NCI-H345 (cell line): ENCODE results near the gene RUFY3.
"Not testable (repeated sequence)": the region's sequence is repeated elsewhere in the genome, so short reads cannot be mapped to it uniquely, and the experiment has no call there.

Experiments used
- DNase-seq: peaks from one replicate; lab custom pipeline; 2025; lab: John Stamatoyannopoulos, UW

The RUFY3 gene

GRCh38 chr4:70783096-70783495 lies 61.3 kb downstream of the RUFY3 start:
- no peak for DNase-seq

DNA sequence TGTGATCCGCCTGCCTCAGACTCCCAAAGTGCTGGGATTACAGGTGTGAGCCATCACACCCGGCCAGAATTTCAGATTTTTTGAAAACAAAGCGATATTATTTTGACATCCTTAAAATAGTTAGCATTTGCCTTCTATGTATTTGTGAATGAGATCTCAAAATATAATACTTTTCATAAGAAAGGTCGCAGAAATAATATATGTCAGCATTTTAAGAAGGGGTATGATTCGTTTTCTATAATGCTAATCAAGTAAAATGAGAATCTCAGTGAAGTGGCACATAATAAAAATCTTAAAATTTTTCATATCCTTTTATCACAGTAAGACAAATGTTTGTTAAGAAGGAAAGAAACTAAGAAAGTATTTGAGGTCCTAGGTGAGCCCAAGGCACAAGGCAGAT lies 65.7 kb downstream of the RUFY3 start:
- DNase-seq, result no peak

DNA sequence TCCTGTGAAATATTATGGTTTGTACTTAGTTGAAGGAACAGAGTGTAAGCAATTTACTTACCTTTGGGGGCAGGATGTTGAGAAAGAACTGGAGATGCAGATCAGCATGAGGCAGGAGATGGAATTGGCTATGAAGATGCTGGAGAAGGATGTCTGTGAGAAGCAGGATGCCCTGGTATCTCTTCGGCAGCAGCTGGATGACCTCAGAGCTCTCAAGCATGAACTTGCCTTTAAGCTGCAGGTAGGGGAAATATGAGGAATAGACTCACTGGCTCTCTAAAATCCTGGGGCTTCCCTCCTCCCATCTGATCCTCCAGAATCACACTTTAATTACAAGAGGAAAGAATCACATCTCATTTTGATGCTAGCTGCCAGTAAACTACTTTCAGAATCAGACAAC lies 67.0 kb downstream of the RUFY3 start:
- DNase-seq, result no peak

DNA sequence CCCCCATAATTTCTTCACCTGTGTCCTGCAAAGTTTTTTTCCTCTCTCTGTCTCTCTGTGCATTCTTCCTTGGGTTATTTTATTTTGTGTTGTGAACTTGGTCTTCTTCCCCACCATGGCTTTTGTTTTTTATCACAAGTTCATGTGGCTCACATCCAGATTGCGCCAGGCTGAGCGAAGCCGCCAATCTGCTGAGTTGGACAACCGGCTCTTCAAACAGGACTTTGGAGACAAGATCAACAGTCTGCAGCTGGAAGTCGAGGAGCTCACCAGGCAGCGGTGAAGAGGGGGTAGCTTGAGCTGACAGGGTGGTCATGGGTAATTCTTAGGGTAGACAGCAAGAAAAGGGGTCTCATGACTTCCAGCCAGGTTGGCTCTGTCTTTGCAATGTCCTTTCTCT lies 71.9 kb downstream of the RUFY3 start:
- DNase-seq, result no peak

GRCh38 chr4:70801265-70801809 lies 79.6 kb downstream of the RUFY3 start:
- DNase-seq, result no peak

DNA sequence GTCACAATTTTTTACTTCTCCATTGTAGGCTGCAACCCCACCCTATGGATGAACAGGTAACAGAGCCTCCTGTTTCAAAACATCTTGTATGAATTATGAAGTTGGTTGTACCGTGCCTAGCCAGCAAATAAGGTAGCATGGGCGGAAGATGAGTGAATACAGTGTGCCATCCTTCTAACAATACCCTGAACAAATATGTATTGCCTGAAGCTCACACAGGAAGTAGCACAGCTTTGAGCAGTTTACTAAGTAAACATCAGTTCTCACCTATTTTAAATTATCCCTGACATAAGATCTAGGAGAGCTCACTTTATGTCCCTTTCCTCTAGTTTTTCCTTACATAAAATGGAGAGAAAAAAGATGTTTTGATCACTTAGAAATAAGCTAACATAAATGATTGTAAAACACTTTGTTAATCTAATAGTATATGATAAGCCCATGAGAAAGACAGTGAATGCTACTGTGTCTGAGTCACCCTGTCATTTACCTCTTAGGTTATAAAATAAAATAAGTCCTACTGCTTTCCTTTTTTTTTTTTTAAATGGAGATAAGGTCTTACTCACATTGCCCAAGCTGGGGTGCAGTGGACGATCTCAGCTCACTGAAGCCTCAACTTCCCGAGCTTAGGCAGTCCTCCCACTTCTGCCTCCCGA lies 81.3 kb downstream of the RUFY3 start:
- no peak for DNase-seq

DNA sequence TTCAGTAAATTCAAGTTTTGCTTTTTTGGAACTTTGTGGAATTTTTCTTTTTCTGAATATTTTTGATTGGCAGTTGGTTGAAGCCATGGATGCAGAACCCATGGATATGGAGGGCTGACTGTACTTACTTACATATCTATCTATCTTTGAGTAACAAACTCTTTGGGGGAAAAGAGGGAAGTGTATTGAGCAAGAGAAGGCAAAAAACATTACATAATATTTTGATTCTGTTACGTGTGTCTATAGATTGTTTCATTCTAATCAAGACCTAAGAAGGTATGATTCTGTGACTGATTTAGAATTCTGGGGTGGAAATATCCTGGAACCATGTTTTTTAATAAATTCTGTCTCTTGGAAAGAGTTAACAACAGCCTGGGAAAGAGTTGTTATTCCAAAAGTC lies 86.4 kb downstream of the RUFY3 start:
- DNase-seq, result no peak

- DNase-seq, result no peak
Observed at GRCh38 chr4:70815370-70815769, 93.6 kb downstream of the RUFY3 start.

- no peak for DNase-seq
Observed at GRCh38 chr4:70816894-70817293, 95.1 kb downstream of the RUFY3 start.

DNA sequence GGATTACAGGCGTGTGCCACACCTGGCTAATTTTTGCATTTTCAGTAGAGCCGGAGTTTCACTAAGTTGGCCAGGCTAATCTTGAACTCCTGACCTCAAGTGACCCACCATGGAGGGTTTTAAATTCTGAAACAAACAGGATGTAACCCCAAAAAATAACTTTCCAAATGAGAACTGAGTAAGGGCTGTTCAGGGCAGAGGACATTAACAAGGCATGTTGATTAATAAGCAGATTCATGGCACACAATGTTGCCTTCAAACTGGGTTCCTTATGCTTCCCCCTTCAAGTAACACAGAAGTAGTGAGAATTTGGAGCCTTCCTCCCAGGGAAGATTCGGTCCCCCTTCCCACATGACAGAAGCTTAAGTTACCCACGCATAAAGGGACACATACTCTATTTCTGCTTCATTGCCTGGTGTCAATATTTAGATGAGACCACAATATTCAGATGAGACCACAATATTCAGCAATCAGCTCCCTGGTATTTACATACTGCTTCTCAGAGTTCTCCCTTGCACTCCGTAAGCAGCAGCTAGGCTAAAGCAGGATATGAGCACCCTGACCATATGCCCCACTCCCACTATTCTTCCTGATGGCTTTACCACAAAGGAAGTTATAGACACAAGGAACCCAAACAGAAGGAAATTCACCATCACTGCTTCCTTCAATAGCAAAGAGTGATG lies 96.5 kb downstream of the RUFY3 start:
- DNase-seq, result no peak

- no peak for DNase-seq
Observed at GRCh38 chr4:70818921-70819320, 97.2 kb downstream of the RUFY3 start.

GRCh38 chr4:70829015-70829414 lies 107.3 kb downstream of the RUFY3 start:
- DNase-seq, result no peak

DNA sequence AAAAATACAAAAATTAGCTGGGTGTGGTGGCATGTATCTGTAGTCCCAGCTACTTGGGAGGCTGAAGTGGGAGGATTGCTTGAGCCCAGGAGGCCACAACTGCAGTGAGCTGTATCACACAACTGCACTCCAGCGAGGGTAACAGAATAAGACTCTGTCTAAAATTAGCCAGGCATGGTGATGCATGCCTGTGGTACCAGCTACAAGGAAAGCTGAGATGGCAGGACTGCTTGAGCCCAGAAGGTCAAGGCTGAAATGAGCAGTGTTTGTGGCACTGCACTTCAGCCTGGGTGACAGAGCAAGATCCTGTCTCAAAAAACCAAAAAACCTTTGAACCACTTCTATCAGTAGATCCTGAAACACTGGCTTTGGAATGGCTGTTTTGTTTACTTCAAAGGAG lies 107.7 kb downstream of the RUFY3 start:
- DNase-seq, result no peak

DNA sequence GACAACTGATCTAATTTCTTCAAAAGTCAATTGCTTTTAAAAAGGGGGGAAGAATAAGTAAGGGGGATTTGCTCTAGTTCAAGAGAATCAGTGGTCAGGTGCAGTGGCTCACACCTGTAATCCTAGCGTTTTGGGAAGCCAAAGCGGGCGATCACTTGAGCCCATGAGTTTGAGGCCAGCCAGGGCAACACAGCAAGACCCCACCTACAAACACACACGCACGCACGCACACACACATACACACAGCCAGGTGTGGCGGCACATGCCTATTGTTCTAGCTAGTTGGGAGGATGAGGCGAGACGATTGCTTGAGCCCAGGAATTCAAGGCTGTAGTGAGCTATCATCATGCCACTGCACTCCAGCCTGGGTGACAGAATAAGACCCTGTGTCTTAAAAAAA lies 108.3 kb downstream of the RUFY3 start:
- no peak for DNase-seq

- no peak for DNase-seq
Observed at GRCh38 chr4:70831293-70831692, 109.5 kb downstream of the RUFY3 start.

- DNase-seq, result no peak
Observed at GRCh38 chr4:70833675-70834074, 111.9 kb downstream of the RUFY3 start.

GRCh38 chr4:70836081-70836480 lies 114.3 kb downstream of the RUFY3 start:
- no peak for DNase-seq

DNA sequence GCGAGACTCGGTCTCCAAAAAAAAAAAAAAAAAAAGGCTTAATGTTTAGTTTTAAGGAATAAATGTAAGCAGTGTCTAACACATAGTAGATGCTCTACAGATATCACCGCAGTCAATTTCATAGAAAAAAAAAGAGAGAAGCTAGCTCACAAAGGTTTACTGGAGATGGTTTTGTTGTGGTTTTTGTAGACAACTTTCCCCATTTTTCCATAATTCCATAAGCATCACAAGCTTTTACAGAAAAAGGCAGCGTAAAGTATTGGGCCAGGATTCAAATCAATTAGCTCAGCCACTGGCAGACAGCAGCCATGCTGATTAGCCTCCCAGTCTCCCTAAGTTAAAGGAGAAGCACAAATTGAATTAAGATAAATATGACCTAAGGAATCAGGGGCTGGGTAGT lies 116.4 kb downstream of the RUFY3 start:
- DNase-seq, result no peak

DNA sequence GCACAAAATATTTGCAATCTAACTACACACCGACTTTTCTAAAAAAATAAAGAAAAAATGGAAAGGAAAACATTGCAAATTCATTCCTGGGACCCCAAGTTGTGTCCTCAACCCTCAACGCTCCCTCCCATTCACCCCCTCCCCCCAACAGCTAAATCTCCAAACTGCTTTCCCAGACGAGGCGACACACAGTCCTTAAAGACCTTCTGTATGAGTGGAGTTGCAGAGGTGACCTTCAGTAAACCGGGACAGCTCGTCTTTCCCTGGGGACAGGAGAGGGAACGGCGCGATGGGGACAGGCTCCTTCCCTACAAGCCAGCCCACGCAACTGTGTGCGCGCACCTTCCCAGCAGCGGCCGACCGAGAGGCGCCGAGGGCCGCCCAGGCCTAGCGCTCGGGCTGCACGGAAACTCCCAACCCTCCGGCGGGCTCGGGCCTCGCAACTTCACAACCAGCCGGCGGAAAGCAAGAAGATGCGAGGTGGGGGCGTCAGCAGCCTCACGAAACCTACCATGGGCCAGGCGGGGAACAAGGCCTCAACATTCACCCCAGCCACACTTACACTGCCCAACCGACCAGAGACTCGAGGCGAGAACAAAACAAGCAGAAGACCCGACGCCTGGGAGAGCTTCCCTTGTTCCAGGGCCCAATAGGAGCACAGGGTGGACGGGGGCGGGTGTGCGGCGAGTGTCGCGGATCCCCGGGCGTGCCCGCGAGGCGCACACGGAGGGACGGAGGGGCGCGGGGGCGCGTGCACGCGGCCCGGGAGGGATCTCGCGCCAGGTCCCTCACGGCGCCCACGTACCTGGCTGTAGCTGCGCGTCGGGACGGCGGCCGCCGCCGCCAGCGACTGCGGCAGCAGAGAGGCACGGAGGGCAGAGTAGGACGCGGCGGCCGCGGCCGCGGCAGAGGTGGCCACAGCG lies 117.2 kb downstream of the RUFY3 start:
- peak; percentile 37 for DNase-seq

DNA sequence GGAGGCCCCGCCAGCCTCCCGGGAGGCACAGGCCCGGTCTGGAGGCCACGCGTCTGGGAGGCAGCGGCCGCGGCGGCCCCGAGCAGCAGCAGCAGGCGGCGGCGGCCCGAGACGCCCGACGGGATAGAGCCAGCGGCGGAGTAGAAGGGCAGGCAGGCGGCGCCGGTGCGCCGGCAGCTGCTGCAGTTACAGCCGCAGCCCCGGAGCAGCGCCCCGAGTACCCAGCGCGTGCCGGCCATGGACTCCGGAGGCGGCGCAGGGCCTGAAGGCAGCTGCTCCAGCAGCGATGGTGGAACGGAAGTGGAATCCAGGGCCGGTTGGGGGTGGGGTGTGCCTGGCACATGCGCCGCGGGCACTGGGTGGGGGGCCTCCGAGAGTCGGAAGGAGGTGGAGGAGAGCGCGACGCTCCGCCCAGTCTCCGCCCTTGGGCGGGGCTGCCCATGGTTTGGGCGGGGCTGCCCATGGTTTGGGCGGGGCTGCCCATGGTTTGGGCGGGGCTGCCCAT lies 117.9 kb downstream of the RUFY3 start, which contains the start of gene GRSF1:
TSS of gene GRSF1 (minus strand) at position 302 of the 505 bp plus-strand sequence. CDS start at position 239, 63 bp downstream.
- DNase-seq, result peak; percentile 88

DNA sequence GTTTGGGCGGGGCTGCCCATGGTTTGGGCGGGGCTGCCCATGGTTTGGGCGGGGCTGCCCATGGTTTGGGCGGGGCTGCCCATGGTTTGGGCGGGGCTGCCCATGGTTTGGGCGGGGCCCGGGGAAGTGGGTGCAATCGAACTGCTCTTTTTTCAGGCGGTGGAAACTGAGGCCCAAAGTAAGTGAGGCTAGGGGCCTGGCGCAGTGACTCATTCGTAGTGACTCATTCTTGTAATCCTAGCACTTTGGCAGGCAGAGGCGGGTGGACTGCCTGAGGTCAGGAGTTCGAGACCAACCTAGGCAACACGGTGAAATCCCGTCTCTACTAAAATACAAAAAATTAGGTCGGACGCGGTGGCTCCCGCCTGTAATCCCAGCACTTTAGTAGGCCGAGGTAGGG lies 118.4 kb downstream of the RUFY3 start:
- peak; percentile 1 for DNase-seq

DNA sequence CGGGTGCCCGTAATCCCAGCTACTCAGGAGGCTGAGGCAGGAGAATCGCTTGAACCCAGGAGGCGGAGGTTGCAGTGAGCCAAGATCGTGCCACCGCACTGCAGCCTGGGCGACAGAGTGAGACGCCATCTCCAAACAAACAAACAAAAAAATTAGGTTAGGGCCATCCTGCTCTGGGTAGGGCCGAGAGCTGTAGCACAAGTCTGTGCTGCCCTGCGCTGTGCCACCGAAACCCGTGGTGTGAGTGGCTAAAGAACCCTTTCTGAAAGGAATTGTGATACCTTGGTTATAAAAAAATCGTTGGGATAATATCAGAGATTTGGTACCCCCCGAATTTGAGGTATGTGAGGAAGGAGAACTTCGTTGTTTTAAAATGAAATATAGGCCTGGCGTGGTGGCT lies 118.9 kb downstream of the RUFY3 start:
- not testable (repeated sequence) for DNase-seq
